VCaP (cell line): Measurements from ENCODE around the gene CDC25B.

Experiments used
- H3K27ac ChIP-seq: fragments of 450-650 bp; 2 replicates; pipeline ENCODE4 v1.5.1; 2017
- CTCF ChIP-seq: fragments of 450-650 bp; conservative IDR thresholded peaks from 2 replicates; pipeline ENCODE4 v1.5.1; 2017; ENCODE audit warnings: mild to moderate bottlenecking, moderate library complexity

The CDC25B gene

GRCh38 chr20:3775457-3776108 lies 20.5 kb upstream of the CDC25B start:
- H3K27ac ChIP-seq, result no peak overlapping the region
- no peak for TF ChIP-seq CTCF

- TF ChIP-seq CTCF, result no peak
- peak overlapping the region; percentile 67 for H3K27ac ChIP-seq
These were observed 18.8 kb upstream of the CDC25B start for GRCh38 chr20:3777381-3777715.

GRCh38 chr20:3777716-3778629 lies 18.1 kb upstream of the CDC25B start:
- peak; percentile 19 for TF ChIP-seq CTCF

GRCh38 chr20:3778976-3779375 lies 17.1 kb upstream of the CDC25B start:
- H3K27ac ChIP-seq, result no peak overlapping the region
- TF ChIP-seq CTCF, result no peak

More at GRCh38 chr20:3777716-3778629, 18.1 kb upstream of the CDC25B start:
- H3K27ac ChIP-seq, result peak overlapping the region; percentile 67

GRCh38 chr20:3781153-3781910 lies 14.8 kb upstream of the CDC25B start, which contains the start of gene SPEF1:
Gene SPEF1 (minus strand): TSS chr20:3781448. CDS start chr20:3781287, 161 bp downstream.
- TF ChIP-seq CTCF, result peak; percentile 82
- H3K27ac ChIP-seq, result no peak within 1 kb of the TSS; the same call in 1 of the 2 replicates

GRCh38 chr20:3782597-3782996 lies 13.5 kb upstream of the CDC25B start:
- no peak for TF ChIP-seq CTCF

GRCh38 chr20:3783068-3783489 lies 13.0 kb upstream of the CDC25B start:
- peak overlapping the region; percentile 18 for H3K27ac ChIP-seq

More at GRCh38 chr20:3782597-3782996, 13.5 kb upstream of the CDC25B start:
- H3K27ac ChIP-seq, result peak overlapping the region; percentile 18

More at GRCh38 chr20:3783068-3783489, 13.0 kb upstream of the CDC25B start:
- no peak for TF ChIP-seq CTCF
